Astrocyte (in vitro differentiated cells and primary cell): ENCODE measurements around the gene INSRR.

Source experiments
- CTCF ChIP-seq: IDR thresholded peaks from 2 replicates; pipeline ENCODE4 v1.5.1; 2011; ENCODE audit warnings: low read depth, mild to moderate bottlenecking, inconsistent platforms, low read length, moderate library complexity; ENCODE audit not compliant: insufficient read depth
- EZH2 ChIP-seq: IDR thresholded peaks from 2 replicates; pipeline ENCODE4 v1.6.1; 2012; ENCODE audit warnings: mild to moderate bottlenecking, low read length, inconsistent platforms; ENCODE audit not compliant: insufficient read depth

GRCh38 chr1:156849151-156849496 lies 9.8 kb downstream of the INSRR start:
- TF ChIP-seq CTCF (no peak), EZH2 (peak; percentile 49)
